Cardiac muscle cell (in vitro differentiated cells and primary cell): ENCODE results near the gene PCDH9. TPM values are rescaled to one million over a fixed set of nuclear protein-coding genes. Genes with fewer than 3 reads are reported as not detected.

Experiments
- DNase-seq, 2 donors: peaks; one replicate each; pipeline versions ENCODE4 v3.0.0 to v3.0.0-alpha.2; 2010 to 2017; ENCODE audit warnings: low read depth in 1 of 2, low spot score in 1 of 2
- H3K27ac ChIP-seq: fragments of 200-600 bp; sonication (generic); 2 replicates; pipeline ENCODE4 v1.5.1; 2016
- H3K27me3 ChIP-seq: fragments of 200-600 bp; sonication (generic); 2 replicates; pipeline ENCODE4 v1.6.0; 2016; ENCODE audit warnings: control low read depth
- H3K36me3 ChIP-seq: fragments of 200-600 bp; sonication (generic); 2 replicates; pipeline ENCODE4 v1.5.1; 2016; ENCODE audit warnings: control low read depth
- H3K4me1 ChIP-seq: fragments of 200-600 bp; sonication (generic); 2 replicates; pipeline ENCODE4 v1.8.1; 2017; ENCODE audit warnings: low read depth, mild to moderate bottlenecking, mixed run types
- H3K4me3 ChIP-seq: fragments of 200-600 bp; sonication (generic); 2 replicates; pipeline ENCODE4 v1.5.1; 2016; ENCODE audit warnings: mild to moderate bottlenecking
- H3K9me3 ChIP-seq: fragments of 200-600 bp; sonication (generic); 2 replicates; pipeline ENCODE4 v1.5.1; 2017; ENCODE audit warnings: low read depth, mild to moderate bottlenecking, control low read depth
- CTCF ChIP-seq: IDR thresholded peaks from 2 replicates; pipeline ENCODE4 v1.5.1; 2012; ENCODE audit warnings: low read depth, mild to moderate bottlenecking, low read length
- polyA plus RNA-seq: library from polyadenylated mRNA; unstranded; fragments of >200 nt; fragmentation: Nextera tagmentation; extraction: Ambion mirVana; gene quantifications from 2 replicates; pipeline ENCODE4 v1.2.1, GENCODE V29; 2016
- total RNA-seq: library from RNA; depleted of rRNA; stranded (reverse); fragments of >200 nt; gene quantifications from 2 replicates; pipeline ENCODE4 v1.2.3, GENCODE V29; 2016

The PCDH9 gene
- total and polyA plus RNA-seq, 2 experiments from 2014 or later, result 1.6 to 2.3 TPM

- no peak overlapping the region for H3K4me3 ChIP-seq
- H3K36me3 ChIP-seq, result no peaks in the 10 kb centered on the region
- no peak overlapping the region for H3K27ac ChIP-seq
- H3K9me3 ChIP-seq, result no peaks in the 10 kb centered on the region
- H3K27me3 ChIP-seq, result no peaks in the 10 kb centered on the region
- TF ChIP-seq CTCF, result no peak
- DNase-seq, result no peak
- H3K4me1 ChIP-seq, result no peaks in the 10 kb centered on the region
Observed at GRCh38 chr13:66367356-66367755, 862.8 kb downstream of the PCDH9 start.

DNA sequence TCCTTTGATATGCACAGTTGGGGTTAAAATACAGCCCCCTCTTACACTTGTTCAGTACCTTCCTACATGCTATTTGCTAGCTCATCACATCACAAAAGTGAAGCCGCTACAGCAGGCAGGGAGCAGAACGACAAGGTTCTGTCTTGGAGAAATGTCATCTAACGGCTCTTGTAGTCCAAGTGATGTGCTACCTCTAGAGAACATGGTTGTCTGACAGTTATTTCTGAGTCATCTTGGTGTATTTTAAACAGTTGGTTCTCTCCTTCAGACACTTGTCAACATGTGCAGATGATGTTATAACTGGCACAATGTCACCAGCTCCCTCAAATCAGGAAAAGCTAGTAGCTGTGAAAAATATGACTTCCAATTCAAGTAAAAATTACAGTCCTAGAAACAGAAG lies 865.0 kb downstream of the PCDH9 start:
- Histone ChIP-seq H3K9me3 (no peaks in the 10 kb centered on the region), H3K4me3 (no peak overlapping the region), H3K27ac (no peak overlapping the region), H3K36me3 (no peaks in the 10 kb centered on the region), H3K4me1 (no peaks in the 10 kb centered on the region), H3K27me3 (no peaks in the 10 kb centered on the region)
- no peak for DNase-seq
- TF ChIP-seq CTCF, result no peak

GRCh38 chr13:66364346-66364745 lies 865.8 kb downstream of the PCDH9 start:
- Histone ChIP-seq H3K27me3 (no peaks in the 10 kb centered on the region), H3K27ac (no peak overlapping the region), H3K4me1 (peaks cover 4% of the 10 kb centered on the region), H3K9me3 (no peaks in the 10 kb centered on the region), H3K4me3 (no peak overlapping the region), H3K36me3 (no peaks in the 10 kb centered on the region)
- TF ChIP-seq CTCF, result no peak
- DNase-seq, result no peak

- Histone ChIP-seq H3K27ac (no peak overlapping the region), H3K27me3 (no peaks in the 10 kb centered on the region), H3K9me3 (no peaks in the 10 kb centered on the region), H3K36me3 (no peaks in the 10 kb centered on the region), H3K4me1 (peaks cover 6% of the 10 kb centered on the region), H3K4me3 (no peak overlapping the region)
- DNase-seq, result no peak
- no peak for TF ChIP-seq CTCF
Observed at GRCh38 chr13:66362485-66362884, 867.7 kb downstream of the PCDH9 start.

DNA sequence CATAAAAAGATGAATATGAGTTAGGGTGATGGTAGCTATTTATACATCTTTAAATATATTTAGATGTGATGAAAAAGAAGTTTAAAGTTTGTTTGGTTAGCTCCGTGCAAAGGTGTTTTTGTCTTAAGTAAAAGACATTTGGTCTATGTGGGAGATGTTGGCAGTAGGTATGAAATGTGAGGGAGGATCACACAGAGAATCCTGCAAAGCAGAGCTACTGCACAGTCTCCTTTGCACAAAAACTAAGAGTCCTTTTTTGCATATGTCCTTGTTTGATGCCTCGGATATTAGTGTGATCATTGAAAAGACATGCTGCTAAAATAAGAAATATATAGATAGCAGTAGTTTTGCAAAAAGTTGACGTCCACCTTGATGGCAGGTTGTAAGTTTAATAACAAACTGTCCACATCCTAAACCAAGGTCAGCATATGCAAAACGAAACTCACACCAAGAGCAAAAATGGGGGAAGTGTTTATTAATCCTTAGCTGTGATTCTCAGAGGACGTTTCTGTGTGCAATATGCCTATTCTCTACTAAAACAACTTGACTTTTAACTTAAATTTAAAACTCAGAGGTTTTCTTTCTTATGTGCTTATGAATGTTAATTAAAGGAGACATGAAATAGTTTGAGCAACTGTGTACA lies 870.1 kb downstream of the PCDH9 start:
- Histone ChIP-seq H3K27ac (no peak overlapping the region), H3K9me3 (no peaks in the 10 kb centered on the region), H3K36me3 (no peaks in the 10 kb centered on the region), H3K4me1 (peaks cover 6% of the 10 kb centered on the region), H3K27me3 (no peaks in the 10 kb centered on the region), H3K4me3 (no peak overlapping the region)
- no peak for DNase-seq
- no peak for TF ChIP-seq CTCF
